Large intestine (tissue), 3 donors: Measurements from ENCODE around the gene BCAS1. TPM values are rescaled to one million over a fixed set of nuclear protein-coding genes. Genes with fewer than 3 reads are reported as not detected.

Source experiments
- DNase-seq, 2 donors: peaks; one replicate each; pipeline versions ENCODE4 v3.0.0 to v3.0.0-alpha.2; 2013
- H3K27ac ChIP-seq: one replicate; pipeline ENCODE4 v1.5.1; 2013; ENCODE audit warnings: low read length
- H3K27me3 ChIP-seq: 2 replicates; pipeline ENCODE4 v1.6.1; 2013; ENCODE audit warnings: low read length; ENCODE audit not compliant: control insufficient read depth, insufficient read depth
- H3K36me3 ChIP-seq: 2 replicates; pipeline ENCODE4 v1.6.1; 2013; ENCODE audit warnings: low read length; ENCODE audit not compliant: control insufficient read depth, insufficient read depth
- H3K4me1 ChIP-seq: one replicate; pipeline ENCODE4 v1.6.1; 2013; ENCODE audit warnings: low read length; ENCODE audit not compliant: control insufficient read depth, insufficient read depth
- H3K4me3 ChIP-seq: one replicate; pipeline ENCODE4 v1.5.1; 2013; ENCODE audit warnings: low read length
- H3K9me3 ChIP-seq: one replicate; pipeline ENCODE4 v1.6.1; 2013; ENCODE audit warnings: mild to moderate bottlenecking, low read depth, low read length, moderate library complexity; ENCODE audit not compliant: control insufficient read depth
- WGBS: methylation state at CpG from one replicate; pipeline ENCODE4 v1.1.5; 2013; ENCODE audit warnings: low lambda C conversion rate; ENCODE audit not compliant: insufficient coverage; 5-methylcytosine and 5-hydroxymethylcytosine counted together
- polyA plus RNA-seq: library from polyadenylated mRNA; unstranded; fragments of 120-200 nt; gene quantifications from one replicate; pipeline ENCODE4 v1.2.1, GENCODE V29; 2013

BCAS1 gene
- polyA plus RNA-seq, 1 donor: 29.2 TPM

- 67% methylated on average over 1 of the region's 6 CpGs for WGBS
- no peaks in the 10 kb centered on the region for H3K4me1 ChIP-seq
- H3K4me3 ChIP-seq: no peak overlapping the region
- H3K36me3 ChIP-seq: no peaks in the 10 kb centered on the region
- DNase-seq: no peak
- H3K9me3 ChIP-seq: no peaks in the 10 kb centered on the region
- H3K27ac ChIP-seq: no peak overlapping the region
- H3K27me3 ChIP-seq: peaks cover 4% of the 10 kb centered on the region
Observed at GRCh38 chr20:54090230-54091119, 20.1 kb upstream of the BCAS1 start.

GRCh38 chr20:54088430-54088829 is 18.0 kb upstream of the BCAS1 start:
- WGBS: no CpG with 5 or more reads among the region's 1 CpG
- H3K36me3 ChIP-seq: no peaks in the 10 kb centered on the region

GRCh38 chr20:54086507-54087039 is 16.2 kb upstream of the BCAS1 start:
- Histone ChIP-seq H3K27ac (no peak overlapping the region), H3K27me3 (peaks cover 6% of the 10 kb centered on the region), H3K9me3 (no peaks in the 10 kb centered on the region), H3K4me3 (no peak overlapping the region), H3K36me3 (no peaks in the 10 kb centered on the region), H3K4me1 (no peaks in the 10 kb centered on the region)
- DNase-seq: peak in 1 of 2 donors; percentile 32
- WGBS: 23% methylated on average over 3 of the region's 12 CpGs

More at GRCh38 chr20:54088430-54088829, 18.0 kb upstream of the BCAS1 start:
- no peak for DNase-seq
- H3K27me3 ChIP-seq: peaks cover 4% of the 10 kb centered on the region
- H3K4me3 ChIP-seq: no peak overlapping the region
- no peak overlapping the region for H3K27ac ChIP-seq
- no peaks in the 10 kb centered on the region for H3K4me1 ChIP-seq
- no peaks in the 10 kb centered on the region for H3K9me3 ChIP-seq

GRCh38 chr20:54085910-54086309 is 15.5 kb upstream of the BCAS1 start:
- Histone ChIP-seq H3K36me3 (no peaks in the 10 kb centered on the region), H3K9me3 (no peaks in the 10 kb centered on the region), H3K27ac (no peak overlapping the region), H3K4me1 (no peaks in the 10 kb centered on the region), H3K4me3 (no peak overlapping the region), H3K27me3 (peaks cover 6% of the 10 kb centered on the region)
- WGBS: no CpG with 5 or more reads among the region's 3 CpGs
- DNase-seq: no peak

- DNase-seq: no peak
- H3K27me3 ChIP-seq: peaks cover 6% of the 10 kb centered on the region
- no peak overlapping the region for H3K4me3 ChIP-seq
- H3K4me1 ChIP-seq: no peaks in the 10 kb centered on the region
- no peak overlapping the region for H3K27ac ChIP-seq
- WGBS: no CpG with 5 or more reads among the region's 1 CpG
- H3K36me3 ChIP-seq: no peaks in the 10 kb centered on the region
- H3K9me3 ChIP-seq: no peaks in the 10 kb centered on the region
Observed at GRCh38 chr20:54085425-54085824, 15.0 kb upstream of the BCAS1 start.

GRCh38 chr20:54084727-54085388 is 14.5 kb upstream of the BCAS1 start:
- Histone ChIP-seq H3K36me3 (no peaks in the 10 kb centered on the region), H3K27me3 (peaks cover 3% of the 10 kb centered on the region), H3K9me3 (no peaks in the 10 kb centered on the region), H3K4me1 (no peaks in the 10 kb centered on the region), H3K4me3 (no peak overlapping the region), H3K27ac (no peak overlapping the region)
- no peak for DNase-seq
- WGBS: 44% methylated on average over 2 of the region's 5 CpGs

- no peak overlapping the region for H3K4me3 ChIP-seq
- no peaks in the 10 kb centered on the region for H3K9me3 ChIP-seq
- DNase-seq: no peak
- no peak overlapping the region for H3K27ac ChIP-seq
- no peaks in the 10 kb centered on the region for H3K4me1 ChIP-seq
- no peaks in the 10 kb centered on the region for H3K36me3 ChIP-seq
- peaks cover 2% of the 10 kb centered on the region for H3K27me3 ChIP-seq
Observed at GRCh38 chr20:54084193-54084592, 13.8 kb upstream of the BCAS1 start.

- H3K9me3 ChIP-seq: no peaks in the 10 kb centered on the region
- H3K27ac ChIP-seq: no peak overlapping the region
- H3K4me1 ChIP-seq: no peaks in the 10 kb centered on the region
- no peak for DNase-seq
- H3K36me3 ChIP-seq: no peaks in the 10 kb centered on the region
- no peak overlapping the region for H3K4me3 ChIP-seq
- H3K27me3 ChIP-seq: peaks cover 2% of the 10 kb centered on the region
Observed at GRCh38 chr20:54083459-54083858, 13.1 kb upstream of the BCAS1 start.

GRCh38 chr20:54082100-54082499 is 11.7 kb upstream of the BCAS1 start:
- Histone ChIP-seq H3K27ac (no peak overlapping the region), H3K4me1 (no peaks in the 10 kb centered on the region), H3K36me3 (no peaks in the 10 kb centered on the region), H3K4me3 (no peak overlapping the region), H3K9me3 (no peaks in the 10 kb centered on the region), H3K27me3 (peaks cover 4% of the 10 kb centered on the region)
- no CpG with 5 or more reads among the region's 6 CpGs for WGBS
- no peak for DNase-seq

- 67% methylated on average over 3 of the region's 3 CpGs for WGBS
- H3K9me3 ChIP-seq: no peaks in the 10 kb centered on the region
- H3K36me3 ChIP-seq: no peaks in the 10 kb centered on the region
- no peak overlapping the region for H3K27ac ChIP-seq
- no peak overlapping the region for H3K4me3 ChIP-seq
- peaks cover 4% of the 10 kb centered on the region for H3K27me3 ChIP-seq
- no peaks in the 10 kb centered on the region for H3K4me1 ChIP-seq
- DNase-seq: no peak
Observed at GRCh38 chr20:54079652-54080051, 9.3 kb upstream of the BCAS1 start.
